SJCRH30 (cell line): Measurements from ENCODE around the gene CRYBB3. TPM values are rescaled to one million over a fixed set of nuclear protein-coding genes. Genes with fewer than 3 reads are reported as not detected.
"Not testable (repeated sequence)": the region's sequence is repeated elsewhere in the genome, so short reads cannot be mapped to it uniquely, and the experiment has no call there.

Experiments
- DNase-seq, 2 experiments: peaks; one replicate each; pipeline ENCODE4 v3.0.0-alpha.2; 2015 to 2020
- H3K27ac ChIP-seq: fragments of 250-450 bp; sonication (Bioruptor Pico); 2 replicates; pipeline ENCODE4 v1.5.1; 2020; ENCODE audit warnings: mild to moderate bottlenecking, moderate library complexity
- H3K27me3 ChIP-seq: fragments of 250-450 bp; sonication (Bioruptor Pico); 2 replicates; pipeline ENCODE4 v1.5.1; 2020; ENCODE audit warnings: mild to moderate bottlenecking, moderate library complexity
- H3K36me3 ChIP-seq: fragments of 250-450 bp; sonication (Bioruptor Pico); 2 replicates; pipeline ENCODE4 v1.5.1; 2020; ENCODE audit warnings: mild to moderate bottlenecking, moderate library complexity
- H3K4me1 ChIP-seq: fragments of 250-450 bp; sonication (Bioruptor Pico); 2 replicates; pipeline ENCODE4 v1.5.1; 2020; ENCODE audit warnings: mild to moderate bottlenecking, moderate library complexity
- H3K4me3 ChIP-seq: fragments of 250-450 bp; sonication (Bioruptor Pico); 2 replicates; pipeline ENCODE4 v1.5.1; 2020; ENCODE audit warnings: mild to moderate bottlenecking, moderate library complexity
- H3K9me3 ChIP-seq: fragments of 250-450 bp; sonication (Bioruptor Pico); replicated peaks from 2 replicates; pipeline ENCODE4 v1.5.1; 2020; ENCODE audit warnings: mild to moderate bottlenecking, moderate library complexity
- total RNA-seq: library from RNA; depleted of rRNA; stranded (reverse); fragments of >200 nt; shearing (Covaris generic); gene quantifications from 2 replicates; pipeline ENCODE4 v1.2.3, GENCODE V29; 2014

Gene CRYBB3
- total RNA-seq, 1 experiment from 2014 or later = not detected

DNA sequence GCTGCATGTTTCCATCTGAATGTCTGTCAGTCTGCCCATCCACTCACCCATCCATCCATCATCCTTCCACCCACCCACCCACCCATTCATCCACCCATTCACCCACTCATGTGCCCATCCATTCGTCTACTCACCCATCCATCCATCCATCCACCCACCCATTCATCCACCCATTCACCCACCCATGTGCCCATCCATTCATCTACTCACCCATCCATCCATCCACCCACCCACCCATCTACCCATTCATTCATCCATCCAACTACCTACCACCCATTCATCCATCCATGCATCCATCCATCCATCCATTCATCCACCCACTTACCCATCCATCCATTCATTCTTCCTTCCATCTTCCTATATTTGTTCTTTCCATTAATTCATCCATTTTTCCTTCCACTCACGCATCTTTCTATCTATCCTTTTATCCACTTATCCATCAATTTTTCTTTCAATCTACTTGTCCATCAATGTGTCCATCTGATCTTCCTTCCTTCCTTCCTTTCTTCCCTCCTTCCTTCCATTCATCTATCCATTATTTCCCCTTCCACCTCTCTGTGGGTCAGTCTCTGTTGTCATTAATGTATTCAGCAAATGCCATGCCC, 8.0 kb downstream of the CRYBB3 start:
- no peak for DNase-seq
- no peak overlapping the region for H3K4me3 ChIP-seq
- no peak overlapping the region for H3K27ac ChIP-seq
- no peaks in the 10 kb centered on the region for H3K36me3 ChIP-seq
- H3K9me3 ChIP-seq = no peaks in the 10 kb centered on the region
- no peaks in the 10 kb centered on the region for H3K27me3 ChIP-seq
- peaks cover 19% of the 10 kb centered on the region for H3K4me1 ChIP-seq

DNA sequence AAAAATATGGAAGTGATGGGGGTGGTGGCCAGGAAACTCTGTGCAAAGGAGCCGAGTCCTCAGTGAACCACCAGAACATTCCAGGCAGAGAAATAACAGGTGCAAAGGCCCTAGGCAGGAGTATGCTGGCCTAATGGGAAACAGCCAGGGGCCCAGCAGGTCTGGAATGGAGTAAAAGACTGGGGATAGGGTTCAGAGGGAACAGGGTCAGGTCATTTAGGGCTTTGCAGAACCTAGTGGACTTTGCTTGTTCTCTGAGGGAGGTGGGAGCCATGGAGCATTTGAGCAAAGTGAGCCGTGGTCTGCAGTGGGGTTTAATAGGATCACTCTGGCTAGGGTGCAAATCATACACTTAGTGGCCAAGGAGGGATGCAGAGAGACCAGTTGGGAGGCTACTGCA, 8.7 kb downstream of the CRYBB3 start:
- Histone ChIP-seq H3K4me1 (peaks cover 19% of the 10 kb centered on the region), H3K9me3 (peaks cover 6% of the 10 kb centered on the region), H3K27me3 (no peaks in the 10 kb centered on the region), H3K36me3 (no peaks in the 10 kb centered on the region), H3K27ac (no peak overlapping the region), H3K4me3 (no peak overlapping the region)
- DNase-seq = peak in 1 of 2 experiments; percentile 19

DNA sequence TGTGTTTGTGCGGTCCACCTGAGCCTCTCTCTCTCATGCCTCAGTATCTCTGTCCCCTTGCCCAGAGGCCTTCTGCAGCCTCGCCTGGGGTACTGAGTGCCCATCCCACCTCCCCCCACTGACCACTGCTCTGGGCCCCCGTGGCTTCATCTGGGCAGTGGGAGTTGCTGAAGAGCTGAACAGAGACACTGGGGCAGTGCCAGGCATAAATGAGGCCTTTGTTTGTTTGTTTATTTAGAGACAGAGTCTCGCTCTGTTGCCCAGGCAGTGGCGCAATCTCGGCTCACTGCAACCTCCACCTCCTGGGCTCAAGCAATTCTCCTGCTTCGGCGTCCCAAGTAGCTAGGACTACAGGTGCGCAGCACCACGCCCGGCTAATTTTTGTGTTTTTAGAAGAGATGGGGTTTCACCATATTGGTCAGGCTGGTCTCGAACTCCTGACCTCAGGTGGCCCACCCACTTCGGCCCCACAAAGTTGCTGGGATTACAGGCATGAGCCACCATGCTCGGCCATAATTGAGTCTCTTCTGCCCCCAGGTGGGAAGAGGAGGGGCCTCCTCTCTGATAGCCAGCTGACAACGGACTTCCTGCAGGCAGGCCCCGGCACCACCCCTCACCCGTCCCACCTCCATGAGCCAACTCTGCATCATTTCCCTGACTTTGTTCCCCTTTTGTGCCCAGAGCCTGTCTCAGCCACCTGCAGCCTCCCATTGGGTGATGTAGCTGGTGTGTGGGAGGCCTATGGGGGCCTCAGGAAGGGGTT, 9.3 kb downstream of the CRYBB3 start:
- no peak overlapping the region for H3K27ac ChIP-seq
- H3K4me1 ChIP-seq = peaks cover 19% of the 10 kb centered on the region
- DNase-seq = peak in 1 of 2 experiments; percentile 31
- H3K27me3 ChIP-seq = no peaks in the 10 kb centered on the region
- peaks cover 9% of the 10 kb centered on the region for H3K9me3 ChIP-seq
- no peak overlapping the region for H3K4me3 ChIP-seq
- no peaks in the 10 kb centered on the region for H3K36me3 ChIP-seq

DNA sequence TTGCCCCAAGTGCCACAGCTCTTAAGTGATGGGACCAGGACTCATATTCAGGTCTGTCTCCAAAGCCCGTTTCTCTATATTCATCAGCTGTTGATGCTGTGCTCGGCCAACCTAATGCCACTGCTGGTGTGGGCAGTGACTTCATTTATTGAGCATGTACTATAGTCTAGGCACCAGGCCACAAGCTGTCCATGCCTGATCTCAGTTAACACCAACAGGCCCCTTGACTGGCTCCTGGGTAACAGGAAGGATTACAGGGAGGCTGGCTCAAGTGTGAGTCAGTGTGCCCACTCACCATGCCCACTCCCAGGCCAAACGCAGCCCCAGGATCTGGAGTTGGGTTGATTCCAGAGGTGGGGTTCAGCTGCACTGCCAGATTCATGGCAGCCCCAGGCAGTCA, 11.1 kb downstream of the CRYBB3 start:
- peak; percentile 65 to 72 for DNase-seq
- Histone ChIP-seq H3K4me3 (no peak overlapping the region), H3K4me1 (peaks cover 15% of the 10 kb centered on the region), H3K27ac (peak overlapping the region; percentile 57), H3K36me3 (no peaks in the 10 kb centered on the region), H3K9me3 (peaks cover 9% of the 10 kb centered on the region), H3K27me3 (no peaks in the 10 kb centered on the region)

DNA sequence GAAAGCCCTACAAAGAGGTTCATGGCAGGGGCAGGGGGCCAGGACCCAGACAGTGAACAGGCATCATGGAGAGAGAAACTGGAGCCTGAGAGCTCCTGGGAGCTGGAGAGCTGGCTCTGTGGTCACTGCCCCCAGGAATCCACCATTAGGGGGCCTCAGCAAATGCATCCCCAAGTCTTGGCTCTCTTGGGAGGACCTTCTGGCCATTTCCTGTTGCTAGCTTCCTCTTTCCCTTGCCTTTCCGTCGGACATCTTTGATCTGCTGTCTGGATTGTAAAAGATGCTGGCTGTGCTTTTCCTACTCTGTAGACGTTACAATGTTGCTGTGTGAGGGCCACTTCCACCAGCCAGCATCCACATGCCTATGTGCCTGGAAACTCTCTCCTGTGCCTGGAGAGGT, 12.7 kb downstream of the CRYBB3 start:
- Histone ChIP-seq H3K4me3 (peak overlapping the region; percentile 38), H3K27ac (no peak overlapping the region), H3K36me3 (no peaks in the 10 kb centered on the region), H3K9me3 (peaks cover 9% of the 10 kb centered on the region), H3K27me3 (peaks cover 7% of the 10 kb centered on the region; the same call in 1 of the 2 replicates), H3K4me1 (peaks cover 15% of the 10 kb centered on the region)
- peak; percentile 40 to 55 for DNase-seq

GRCh38 chr22:25213221-25213620, 13.6 kb downstream of the CRYBB3 start:
- no peak for DNase-seq
- peaks cover 15% of the 10 kb centered on the region for H3K4me1 ChIP-seq
- H3K9me3 ChIP-seq = peaks cover 9% of the 10 kb centered on the region
- H3K27me3 ChIP-seq = peaks cover 10% of the 10 kb centered on the region; the same call in 1 of the 2 replicates
- H3K4me3 ChIP-seq = no peak overlapping the region
- H3K27ac ChIP-seq = no peak overlapping the region
- H3K36me3 ChIP-seq = no peaks in the 10 kb centered on the region

DNA sequence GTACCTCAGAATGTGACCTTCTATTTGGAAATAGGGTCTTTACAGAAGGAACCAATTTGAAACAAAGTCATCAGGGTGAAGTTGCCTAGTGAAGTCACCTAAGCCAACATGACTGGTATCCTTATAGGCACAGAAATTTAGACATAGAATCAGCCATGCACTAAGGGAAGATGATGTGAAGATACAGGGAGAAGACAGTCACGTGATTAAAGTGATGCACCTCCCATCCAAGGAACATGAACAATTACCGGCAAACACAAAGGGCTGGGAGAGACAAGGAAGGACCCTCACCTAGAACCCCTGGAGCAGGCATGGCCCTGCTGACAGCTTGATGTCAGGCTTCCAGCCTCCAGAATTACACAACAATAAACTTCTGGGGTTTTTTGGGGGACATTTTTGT, 16.6 kb downstream of the CRYBB3 start:
- Histone ChIP-seq H3K4me3 (no peak overlapping the region), H3K9me3 (peaks cover 9% of the 10 kb centered on the region), H3K27me3 (peaks cover 24% of the 10 kb centered on the region), H3K4me1 (peaks cover 6% of the 10 kb centered on the region), H3K27ac (no peak overlapping the region), H3K36me3 (no peaks in the 10 kb centered on the region)
- no peak for DNase-seq

GRCh38 chr22:25219211-25219689, 19.6 kb downstream of the CRYBB3 start, which contains the start of gene CRYBB2:
Gene CRYBB2 (plus strand): TSS chr22:25219639. CDS start chr22:25221430, 1,791 bp downstream.
- Histone ChIP-seq H3K36me3 (no peaks in the 10 kb centered on the region), H3K9me3 (no peaks in the 10 kb centered on the region), H3K4me3 (no peak within 1 kb of the TSS), H3K4me1 (peaks cover 5% of the 10 kb centered on the region; the same call in 1 of the 2 replicates), H3K27me3 (peaks cover 43% of the 10 kb centered on the region), H3K27ac (no peak within 1 kb of the TSS)
- DNase-seq = no peak

DNA sequence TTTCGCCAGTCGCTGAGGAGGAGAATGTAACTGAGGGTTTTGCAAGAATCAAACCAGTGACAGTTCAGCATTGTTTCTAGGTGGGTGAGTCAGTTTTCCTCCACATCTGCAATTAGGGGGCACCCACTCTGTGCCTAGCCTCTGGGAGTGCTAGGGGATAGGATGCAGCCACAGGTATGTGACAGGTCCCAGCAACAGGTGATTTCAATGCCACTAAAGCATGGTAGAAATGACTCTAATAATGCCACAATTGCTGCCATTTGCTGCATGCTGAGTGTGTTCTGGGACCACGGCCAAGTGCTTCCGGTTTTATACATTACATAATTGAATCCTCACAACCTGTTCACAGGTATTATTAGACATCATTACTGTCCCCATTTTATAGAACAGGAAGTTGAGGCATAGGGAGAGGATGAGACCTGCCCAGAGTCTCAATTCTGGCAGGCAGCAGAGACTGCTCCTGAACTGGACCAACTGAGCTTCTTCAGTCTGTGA, 20.3 kb downstream of the CRYBB3 start:
- Histone ChIP-seq H3K4me3 (no peak overlapping the region), H3K4me1 (peaks cover 5% of the 10 kb centered on the region; the same call in 1 of the 2 replicates), H3K36me3 (no peaks in the 10 kb centered on the region), H3K27me3 (peaks cover 43% of the 10 kb centered on the region), H3K9me3 (no peaks in the 10 kb centered on the region), H3K27ac (no peak overlapping the region)
- no peak for DNase-seq

GRCh38 chr22:25221790-25222189, 22.1 kb downstream of the CRYBB3 start:
- DNase-seq = no peak
- Histone ChIP-seq H3K27me3 (peaks cover 42% of the 10 kb centered on the region), H3K9me3 (no peaks in the 10 kb centered on the region), H3K27ac (no peak overlapping the region), H3K4me1 (peaks cover 5% of the 10 kb centered on the region; the same call in 1 of the 2 replicates), H3K4me3 (no peak overlapping the region), H3K36me3 (no peaks in the 10 kb centered on the region)

DNA sequence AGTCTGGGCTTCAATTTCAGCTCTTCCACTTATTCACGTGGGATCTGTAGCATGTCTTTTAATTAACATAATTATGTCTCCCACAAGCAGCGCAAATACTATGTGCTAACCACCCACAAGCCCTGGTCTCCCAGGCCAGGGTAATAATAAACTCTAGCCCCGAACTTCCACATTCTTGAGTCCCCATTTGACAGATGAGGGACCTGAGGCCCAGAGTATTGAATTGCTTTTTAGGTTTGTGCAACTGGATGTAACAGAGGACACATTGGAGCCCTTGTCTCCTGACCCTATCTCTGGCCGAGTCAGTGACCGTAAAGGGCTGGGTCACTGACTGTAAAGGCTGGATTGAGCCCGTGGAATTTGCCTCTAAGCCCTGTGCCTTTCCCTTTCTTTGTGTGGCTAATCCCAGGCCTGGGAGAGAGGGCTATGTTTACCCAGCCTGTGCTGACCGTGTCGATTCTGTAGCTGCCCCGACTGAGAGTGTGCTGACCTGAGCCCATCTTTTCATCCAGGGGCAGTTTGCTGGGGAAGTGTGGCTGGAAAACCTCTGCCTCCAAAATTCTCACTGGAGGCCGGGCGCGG, 23.7 kb downstream of the CRYBB3 start:
- peak in 1 of 2 experiments; percentile 35 for DNase-seq
- Histone ChIP-seq H3K9me3 (no peaks in the 10 kb centered on the region), H3K36me3 (no peaks in the 10 kb centered on the region), H3K27ac (no peak overlapping the region), H3K4me1 (peaks cover 5% of the 10 kb centered on the region; the same call in 1 of the 2 replicates), H3K27me3 (peaks cover 39% of the 10 kb centered on the region), H3K4me3 (no peak overlapping the region)

GRCh38 chr22:25228822-25229221, 29.2 kb downstream of the CRYBB3 start:
- H3K36me3 ChIP-seq = no peaks in the 10 kb centered on the region
- H3K4me1 ChIP-seq = no peaks in the 10 kb centered on the region
- H3K9me3 ChIP-seq = no peaks in the 10 kb centered on the region
- no peak overlapping the region for H3K27ac ChIP-seq
- DNase-seq = no peak
- H3K27me3 ChIP-seq = peaks cover 6% of the 10 kb centered on the region; the same call in 1 of the 2 replicates
- no peak overlapping the region for H3K4me3 ChIP-seq

DNA sequence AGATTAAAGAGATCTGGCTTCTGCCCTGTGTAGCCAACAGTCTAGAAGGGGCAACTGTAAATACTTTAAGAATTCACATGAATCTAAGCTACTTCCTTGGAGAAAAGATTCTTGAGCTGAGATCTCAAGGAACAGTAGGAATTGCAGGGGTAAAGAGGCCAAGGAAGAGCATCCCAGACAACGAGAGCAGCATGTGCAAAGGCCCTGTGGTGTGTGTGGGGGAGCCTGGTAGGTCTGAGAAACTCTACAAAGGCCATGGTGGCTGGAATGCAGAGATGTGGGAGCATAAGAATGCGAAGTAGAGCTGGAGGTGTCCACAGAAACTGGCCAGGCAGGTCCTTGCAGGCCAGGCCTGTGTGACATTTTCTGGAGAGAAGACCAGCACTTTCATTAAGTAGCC, 31.1 kb downstream of the CRYBB3 start:
- not testable (repeated sequence) for H3K27ac ChIP-seq, H3K4me1 ChIP-seq, H3K9me3 ChIP-seq, H3K27me3 ChIP-seq, DNase-seq, H3K4me3 ChIP-seq, H3K36me3 ChIP-seq

DNA sequence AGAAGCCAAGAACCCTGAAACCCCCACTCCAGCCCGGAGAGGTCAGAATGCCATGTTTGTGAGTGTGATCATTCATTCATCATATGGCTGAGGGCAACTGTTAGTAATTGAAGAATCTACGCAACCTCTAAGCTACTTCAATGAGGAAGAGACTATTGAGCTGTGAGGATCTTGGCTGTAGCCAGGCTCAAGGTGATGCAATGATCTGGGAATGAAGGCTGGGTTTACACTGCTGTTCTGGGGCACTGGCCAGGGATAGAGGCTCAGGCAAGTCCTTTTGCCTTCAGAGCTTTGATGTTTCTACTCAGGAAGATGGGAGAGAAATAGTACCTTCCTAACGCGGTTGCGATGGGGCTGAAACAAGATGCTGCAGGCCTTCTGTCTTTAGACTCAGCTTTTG, 32.6 kb downstream of the CRYBB3 start:
- no peak overlapping the region for H3K4me3 ChIP-seq
- H3K4me1 ChIP-seq = no peaks in the 10 kb centered on the region
- DNase-seq = no peak

GRCh38 chr22:25233706-25234105, 34.0 kb downstream of the CRYBB3 start:
- H3K36me3 ChIP-seq, H3K9me3 ChIP-seq, DNase-seq, H3K27ac ChIP-seq, H3K4me1 ChIP-seq, H3K27me3 ChIP-seq, H3K4me3 ChIP-seq: not testable (repeated sequence)

More for the DNA sequence above, 32.6 kb downstream of the CRYBB3 start:
- Histone ChIP-seq H3K36me3 (no peaks in the 10 kb centered on the region), H3K27ac (no peak overlapping the region), H3K9me3 (no peaks in the 10 kb centered on the region), H3K27me3 (peaks cover 4% of the 10 kb centered on the region; the same call in 1 of the 2 replicates)
